H9 (cell line): ENCODE measurements around the gene UBQLN3. TPM values are rescaled to one million over a fixed set of nuclear protein-coding genes. Genes with fewer than 3 reads are reported as not detected.

Experiments used
- DNase-seq: peaks from one replicate; pipeline ENCODE4 v3.0.0-alpha.2; 2017
- H2AFZ ChIP-seq: one replicate; pipeline ENCODE4 v1.6.1; 2013; ENCODE audit warnings: mild to moderate bottlenecking, low read length, control low read depth, moderate library complexity
- H2AK5ac ChIP-seq: 2 replicates; pipeline ENCODE4 v1.6.1; 2013; ENCODE audit warnings: low read length, control low read depth, mixed read lengths; ENCODE audit not compliant: insufficient read length
- H2BK120ac ChIP-seq: one replicate; pipeline ENCODE4 v1.6.1; 2013; ENCODE audit warnings: low read depth, mild to moderate bottlenecking, low read length, control low read depth, inconsistent platforms; ENCODE audit not compliant: poor library complexity, severe bottlenecking
- H2BK12ac ChIP-seq: 2 replicates; pipeline ENCODE4 v1.6.1; 2013; ENCODE audit warnings: low read length, control low read depth, mixed read lengths, low read depth; ENCODE audit not compliant: insufficient read length
- H2BK15ac ChIP-seq: 2 replicates; pipeline ENCODE4 v1.6.1; 2013; ENCODE audit warnings: low read depth, low read length, control low read depth
- H2BK20ac ChIP-seq: one replicate; pipeline ENCODE4 v1.6.1; 2013; ENCODE audit warnings: low read depth, mild to moderate bottlenecking, low read length, control low read depth, inconsistent platforms; ENCODE audit not compliant: poor library complexity, severe bottlenecking
- H2BK5ac ChIP-seq: 2 replicates; pipeline ENCODE4 v1.6.1; 2013; ENCODE audit warnings: low read length, control low read depth, mixed read lengths; ENCODE audit not compliant: insufficient read length
- H3K14ac ChIP-seq: 2 replicates; pipeline ENCODE4 v1.6.1; 2013; ENCODE audit warnings: low read length, control low read depth; ENCODE audit not compliant: insufficient read depth
- H3K18ac ChIP-seq: 2 replicates; pipeline ENCODE4 v1.6.1; 2013; ENCODE audit warnings: low read depth, mild to moderate bottlenecking, mixed read lengths, low read length, control low read depth; ENCODE audit not compliant: insufficient read length
- H3K23ac ChIP-seq: 2 replicates; pipeline ENCODE4 v1.6.1; 2013; ENCODE audit warnings: low read length, control low read depth, mixed read lengths, low read depth; ENCODE audit not compliant: insufficient read length
- H3K23me2 ChIP-seq: 2 replicates; pipeline ENCODE4 v1.6.1; 2013; ENCODE audit warnings: low read depth, mild to moderate bottlenecking, mixed read lengths, low read length, control low read depth; ENCODE audit not compliant: insufficient read length, poor library complexity, severe bottlenecking
- H3K27ac ChIP-seq: 2 replicates; pipeline ENCODE4 v1.5.1; 2013; ENCODE audit warnings: low read length, control low read depth, mixed read lengths, low read depth; ENCODE audit not compliant: insufficient read length
- H3K27me3 ChIP-seq: 2 replicates; pipeline ENCODE4 v1.6.1; 2013; ENCODE audit warnings: low read length, control low read depth, inconsistent platforms; ENCODE audit not compliant: insufficient read depth
- H3K4ac ChIP-seq: 2 replicates; pipeline ENCODE4 v1.6.1; 2013; ENCODE audit warnings: low read depth, mild to moderate bottlenecking, control low read depth, inconsistent platforms, low read length, moderate library complexity
- H3K4me1 ChIP-seq: 2 replicates; pipeline ENCODE4 v1.6.1; 2013; ENCODE audit warnings: low read length, control low read depth, inconsistent platforms; ENCODE audit not compliant: insufficient read depth
- H3K4me2 ChIP-seq: 2 replicates; pipeline ENCODE4 v1.6.1; 2013; ENCODE audit warnings: low read length, control low read depth, mixed read lengths; ENCODE audit not compliant: insufficient read length, insufficient read depth
- H3K56ac ChIP-seq: 2 replicates; pipeline ENCODE4 v1.6.1; 2013; ENCODE audit warnings: low read depth, mild to moderate bottlenecking, mixed read lengths, low read length, control low read depth; ENCODE audit not compliant: insufficient read length
- H3K79me1 ChIP-seq: 2 replicates; pipeline ENCODE4 v1.6.1; 2013; ENCODE audit warnings: low read depth, mild to moderate bottlenecking, moderate library complexity, low read length, control low read depth, inconsistent platforms; ENCODE audit not compliant: insufficient read depth, poor library complexity, severe bottlenecking
- H3K79me2 ChIP-seq: 2 replicates; pipeline ENCODE4 v1.6.1; 2013; ENCODE audit warnings: low read length, control low read depth, inconsistent platforms; ENCODE audit not compliant: insufficient read depth
- H3K9ac ChIP-seq: 2 replicates; pipeline ENCODE4 v1.6.1; 2013; ENCODE audit warnings: low read length, control low read depth, mixed read lengths; ENCODE audit not compliant: insufficient read length; ENCODE audit errors: extremely low read depth
- H3K9me3 ChIP-seq: one replicate; pipeline ENCODE4 v1.6.1; 2013; ENCODE audit warnings: low read depth, low read length, inconsistent platforms; ENCODE audit not compliant: control insufficient read depth
- H3T11ph ChIP-seq: one replicate; pipeline ENCODE4 v1.6.1; 2013; ENCODE audit warnings: mild to moderate bottlenecking, low read length, control low read depth, inconsistent platforms
- H4K20me1 ChIP-seq: one replicate; pipeline ENCODE4 v1.6.1; 2013; ENCODE audit not compliant: control insufficient read depth, insufficient read length, insufficient read depth
- H4K5ac ChIP-seq: 2 replicates; pipeline ENCODE4 v1.6.1; 2013; ENCODE audit warnings: low read depth, mild to moderate bottlenecking, mixed read lengths, low read length, control low read depth; ENCODE audit not compliant: insufficient read length
- H4K8ac ChIP-seq: replicated peaks from 2 replicates; pipeline ENCODE4 v1.6.1; 2013; ENCODE audit warnings: low read length, control low read depth, mixed read lengths, low read depth; ENCODE audit not compliant: insufficient read length
- H4K91ac ChIP-seq: 2 replicates; pipeline ENCODE4 v1.6.1; 2013; ENCODE audit warnings: low read depth, mild to moderate bottlenecking, moderate library complexity, mixed read lengths, low read length, control low read depth; ENCODE audit not compliant: insufficient read length
- H3K27ac Mint-ChIP-seq, 3 experiments: 2 replicates in 2 of 3; 3 replicates in 1 of 3; pipeline ENCODE4 v1.8.0; 2020 to 2021; ENCODE audit warnings: mixed read lengths in 3 of 3, mild to moderate bottlenecking in 1 of 3, moderate library complexity in 1 of 3
- H3K27me3 Mint-ChIP-seq: 2 replicates; pipeline ENCODE4 v1.8.0; 2021; ENCODE audit warnings: low read depth, mild to moderate bottlenecking, moderate library complexity, mixed read lengths
- H3K36me3 Mint-ChIP-seq, 3 experiments: 2 replicates in 2 of 3; 3 replicates in 1 of 3; pipeline ENCODE4 v1.8.0; 2020 to 2021; ENCODE audit warnings: low read depth in 3 of 3, mixed read lengths in 3 of 3; ENCODE audit not compliant: insufficient read depth in 1 of 3
- H3K4me1 Mint-ChIP-seq, 2 experiments: 2 replicates each; pipeline ENCODE4 v1.8.0; 2020; ENCODE audit warnings: mixed read lengths in 2 of 2
- H3K4me3 Mint-ChIP-seq, 2 experiments: 2 replicates in 1 of 2; 3 replicates in 1 of 2; pipeline ENCODE4 v1.8.0; 2020 to 2021; ENCODE audit warnings: mild to moderate bottlenecking in 2 of 2, mixed read lengths in 2 of 2, moderate library complexity in 1 of 2
- H3K9me3 Mint-ChIP-seq, 2 experiments: 2 replicates in 1 of 2; 3 replicates in 1 of 2; pipeline ENCODE4 v1.8.0; 2020; ENCODE audit warnings: mild to moderate bottlenecking in 2 of 2, mixed read lengths in 2 of 2, moderate library complexity in 1 of 2
- WGBS: extraction: QIAGEN DNeasy Blood & Tissue Kit; methylation state at CpG from one replicate; pipeline ENCODE4 v1.1.7; 2013; ENCODE audit warnings: missing lambda C conversion rate, low lambda C conversion rate, mixed read lengths; ENCODE audit not compliant: insufficient read length; ENCODE audit errors: extremely low coverage; 5-methylcytosine and 5-hydroxymethylcytosine counted together
- total RNA-seq: library from RNA; stranded (reverse); gene quantifications from 2 replicates; pipeline ENCODE4 v1.2.1, GENCODE V29; 2021
- TF ChIP-seq, protein P1 (sequence below): fragments of 200-600 bp; sonication (generic); conservative IDR thresholded peaks from 3 replicates; pipeline ENCODE4 v1.8.0; 2021; ENCODE audit warnings: antibody characterized with exemption, mild to moderate bottlenecking

Gene UBQLN3
- total RNA-seq, 1 experiment from 2014 or later, result not detected

DNA sequence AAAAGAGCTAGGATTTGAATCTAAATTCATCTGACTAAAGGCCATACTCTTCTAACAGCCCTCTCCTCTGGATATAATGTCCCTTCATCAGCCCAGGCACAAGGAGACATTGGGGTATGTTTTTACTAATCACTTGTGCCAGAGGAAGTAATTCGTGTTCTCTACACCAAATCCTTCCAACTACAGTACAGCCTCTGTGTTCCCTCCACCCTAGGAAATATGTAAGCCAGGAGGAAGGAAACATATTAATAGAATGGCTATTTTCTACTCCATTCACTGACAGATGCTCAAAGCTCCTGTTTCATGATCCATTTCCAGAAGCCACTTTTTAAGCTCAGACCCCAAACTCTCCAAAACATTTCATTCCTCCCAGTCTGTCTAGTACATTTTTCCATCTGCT is 18.7 kb upstream of the UBQLN3 start:
- no peaks in the 10 kb centered on the region for H3K79me2 ChIP-seq
- Mint-ChIP-seq H3K4me3 (no peak overlapping the region), H3K27me3 (peaks cover 32% of the 10 kb centered on the region), H3K4me1 (peaks cover 12 to 14% of the 10 kb centered on the region in 2 experiments), H3K36me3 (no peaks in the 10 kb centered on the region), H3K9me3 (no peaks in the 10 kb centered on the region), H3K27ac (no peak overlapping the region)
- no CpG with 5 or more reads among the region's 1 CpG for WGBS
- no peak overlapping the region for H2BK20ac ChIP-seq
- no peak overlapping the region for H3T11ph ChIP-seq
- no peak overlapping the region for H3K23ac ChIP-seq
- no peak overlapping the region for H2BK12ac ChIP-seq
- no peak overlapping the region for H2BK5ac ChIP-seq
- H3K9ac ChIP-seq, result no peak overlapping the region
- H4K8ac ChIP-seq, result no peak overlapping the region
- H3K4me2 ChIP-seq, result no peak overlapping the region
- H3K23me2 ChIP-seq, result no peaks in the 10 kb centered on the region
- H3K79me1 ChIP-seq, result no peaks in the 10 kb centered on the region
- no peak overlapping the region for H2AK5ac ChIP-seq
- H3K27ac ChIP-seq, result no peak overlapping the region
- H3K27me3 ChIP-seq, result no peaks in the 10 kb centered on the region
- TF ChIP-seq, protein P1, sequence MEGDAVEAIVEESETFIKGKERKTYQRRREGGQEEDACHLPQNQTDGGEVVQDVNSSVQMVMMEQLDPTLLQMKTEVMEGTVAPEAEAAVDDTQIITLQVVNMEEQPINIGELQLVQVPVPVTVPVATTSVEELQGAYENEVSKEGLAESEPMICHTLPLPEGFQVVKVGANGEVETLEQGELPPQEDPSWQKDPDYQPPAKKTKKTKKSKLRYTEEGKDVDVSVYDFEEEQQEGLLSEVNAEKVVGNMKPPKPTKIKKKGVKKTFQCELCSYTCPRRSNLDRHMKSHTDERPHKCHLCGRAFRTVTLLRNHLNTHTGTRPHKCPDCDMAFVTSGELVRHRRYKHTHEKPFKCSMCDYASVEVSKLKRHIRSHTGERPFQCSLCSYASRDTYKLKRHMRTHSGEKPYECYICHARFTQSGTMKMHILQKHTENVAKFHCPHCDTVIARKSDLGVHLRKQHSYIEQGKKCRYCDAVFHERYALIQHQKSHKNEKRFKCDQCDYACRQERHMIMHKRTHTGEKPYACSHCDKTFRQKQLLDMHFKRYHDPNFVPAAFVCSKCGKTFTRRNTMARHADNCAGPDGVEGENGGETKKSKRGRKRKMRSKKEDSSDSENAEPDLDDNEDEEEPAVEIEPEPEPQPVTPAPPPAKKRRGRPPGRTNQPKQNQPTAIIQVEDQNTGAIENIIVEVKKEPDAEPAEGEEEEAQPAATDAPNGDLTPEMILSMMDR, result no peak
- no peaks in the 10 kb centered on the region for H4K20me1 ChIP-seq
- H3K4ac ChIP-seq, result no peak overlapping the region
- no peaks in the 10 kb centered on the region; the same call in 1 of the 2 replicates for H3K4me1 ChIP-seq
- no peak overlapping the region for H4K91ac ChIP-seq
- H4K5ac ChIP-seq, result no peak overlapping the region
- no peak overlapping the region for H2AFZ ChIP-seq
- H3K56ac ChIP-seq, result no peak overlapping the region
- H3K9me3 ChIP-seq, result no peaks in the 10 kb centered on the region
- H3K18ac ChIP-seq, result no peak overlapping the region
- H3K14ac ChIP-seq, result no peak overlapping the region
- no peak for DNase-seq
- no peak overlapping the region for H2BK120ac ChIP-seq
- no peak overlapping the region for H2BK15ac ChIP-seq
